ENCODE measurements around the gene SLC25A28.

The SLC25A28 gene

GRCh38 chr10:99590799-99591198 lies 29.4 kb downstream of the SLC25A28 start:
- no peak for DNase-seq (ENCODE audit: low spot score)

GRCh38 chr10:99583687-99584086 lies 36.6 kb downstream of the SLC25A28 start:
- no peak for DNase-seq (ENCODE audit: low spot score)

GRCh38 chr10:99582255-99582770 lies 37.9 kb downstream of the SLC25A28 start:
- DNase-seq (ENCODE audit: low spot score) = no peak

- no peak for DNase-seq (ENCODE audit: low spot score)
Observed at GRCh38 chr10:99579971-99580370, 40.3 kb downstream of the SLC25A28 start.

GRCh38 chr10:99573790-99574189 lies 46.4 kb downstream of the SLC25A28 start:
- no peak for DNase-seq (ENCODE audit: low spot score)

- DNase-seq (ENCODE audit: low spot score) = no peak
Observed at GRCh38 chr10:99571816-99572215, 48.4 kb downstream of the SLC25A28 start.

GRCh38 chr10:99569961-99570360 lies 50.3 kb downstream of the SLC25A28 start:
- no peak for DNase-seq (ENCODE audit: low spot score)

GRCh38 chr10:99569253-99569939 lies 50.8 kb downstream of the SLC25A28 start:
- DNase-seq (ENCODE audit: low spot score) = no peak

GRCh38 chr10:99565166-99565565 lies 55.1 kb downstream of the SLC25A28 start:
- no peak for DNase-seq (ENCODE audit: low spot score)

GRCh38 chr10:99564361-99564760 lies 55.9 kb downstream of the SLC25A28 start:
- no peak for DNase-seq (ENCODE audit: low spot score)

GRCh38 chr10:99562631-99563030 lies 57.6 kb downstream of the SLC25A28 start:
- DNase-seq (ENCODE audit: low spot score) = no peak
